Subcutaneous abdominal adipose tissue (tissue), 5 donors: Measurements from ENCODE around the gene MSL3B.

Experiments
- H3K27ac ChIP-seq: one replicate; pipeline ENCODE4 v1.7.0; 2013; ENCODE audit warnings: low read depth, mild to moderate bottlenecking, inconsistent platforms, low read length, moderate library complexity
- H3K27me3 ChIP-seq, 5 donors: one replicate each; pipeline ENCODE4 v1.7.0; 2013; ENCODE audit warnings: low read length in 5 of 5, inconsistent platforms in 1 of 5; ENCODE audit not compliant: control insufficient read depth in 5 of 5, insufficient read depth in 4 of 5
- H3K36me3 ChIP-seq, 5 donors: one replicate each; pipeline ENCODE4 v1.7.0; 2013; ENCODE audit warnings: low read length in 5 of 5; ENCODE audit not compliant: control insufficient read depth in 5 of 5, insufficient read depth in 5 of 5
- H3K4me1 ChIP-seq, 5 donors: one replicate each; pipeline ENCODE4 v1.7.0; 2013; ENCODE audit warnings: low read length in 5 of 5, mild to moderate bottlenecking in 3 of 5, moderate library complexity in 1 of 5; ENCODE audit not compliant: control insufficient read depth in 5 of 5, insufficient read depth in 5 of 5
- H3K4me3 ChIP-seq, 5 donors: one replicate each; pipeline ENCODE4 v1.7.0; 2013; ENCODE audit warnings: low read length in 5 of 5, low read depth in 1 of 5
- H3K9ac ChIP-seq, 5 donors: one replicate each; pipeline ENCODE4 v1.7.0; 2013; ENCODE audit warnings: low read length in 5 of 5, mild to moderate bottlenecking in 4 of 5, moderate library complexity in 3 of 5
- H3K9me3 ChIP-seq, 5 donors: one replicate each; pipeline ENCODE4 v1.7.0; 2013; ENCODE audit warnings: low read length in 5 of 5; ENCODE audit not compliant: control insufficient read depth in 5 of 5
- donor health status: healthy.
- donor health status: healthy.
- donor health status: healthy.
- donor health status: healthy.
- donor health status: healthy.

The MSL3B gene

GRCh38 chr2:233837694-233838229 lies 30.4 kb downstream of the MSL3B start:
- H3K27ac ChIP-seq = no peak overlapping the region
- no peak overlapping the region for H3K9ac ChIP-seq
- H3K4me3 ChIP-seq = no peak overlapping the region
- H3K9me3 ChIP-seq = no peaks in the 10 kb centered on the region
- H3K4me1 ChIP-seq = peaks cover 0 to 15% (median 12%) of the 10 kb centered on the region in 5 donors
- no peaks in the 10 kb centered on the region for H3K36me3 ChIP-seq
- no peaks in the 10 kb centered on the region for H3K27me3 ChIP-seq

GRCh38 chr2:233836359-233836758 lies 31.8 kb downstream of the MSL3B start:
- Histone ChIP-seq H3K4me1 (peaks cover 0 to 20% (median 17%) of the 10 kb centered on the region in 5 donors), H3K36me3 (no peaks in the 10 kb centered on the region), H3K9me3 (no peaks in the 10 kb centered on the region), H3K4me3 (no peak overlapping the region), H3K27me3 (no peaks in the 10 kb centered on the region), H3K9ac (no peak overlapping the region), H3K27ac (no peak overlapping the region)

GRCh38 chr2:233835230-233836186 lies 32.7 kb downstream of the MSL3B start:
- Histone ChIP-seq H3K9ac (no peak overlapping the region), H3K9me3 (no peaks in the 10 kb centered on the region), H3K27me3 (no peaks in the 10 kb centered on the region), H3K27ac (no peak overlapping the region), H3K4me1 (peaks cover 0 to 20% (median 17%) of the 10 kb centered on the region in 5 donors), H3K4me3 (no peak overlapping the region), H3K36me3 (no peaks in the 10 kb centered on the region)

GRCh38 chr2:233833345-233833744 lies 34.8 kb downstream of the MSL3B start:
- Histone ChIP-seq H3K27ac (peak overlapping the region; percentile 30), H3K36me3 (no peaks in the 10 kb centered on the region), H3K4me3 (no peak overlapping the region), H3K4me1 (peaks cover 0 to 20% (median 17%) of the 10 kb centered on the region in 5 donors), H3K9me3 (no peaks in the 10 kb centered on the region), H3K9ac (peak overlapping the region in 1 of 5 donors; percentile 14), H3K27me3 (peaks cover 0 to 6% (median 0%) of the 10 kb centered on the region in 5 donors)

- no peaks in the 10 kb centered on the region for H3K9me3 ChIP-seq
- peak overlapping the region in 1 of 5 donors; percentile 14 for H3K9ac ChIP-seq
- H3K4me3 ChIP-seq = no peak overlapping the region
- H3K27me3 ChIP-seq = peaks cover 0 to 6% (median 0%) of the 10 kb centered on the region in 5 donors
- H3K27ac ChIP-seq = peak overlapping the region; percentile 30
- no peaks in the 10 kb centered on the region for H3K36me3 ChIP-seq
- peaks cover 0 to 20% (median 17%) of the 10 kb centered on the region in 5 donors for H3K4me1 ChIP-seq
These were observed 35.3 kb downstream of the MSL3B start for GRCh38 chr2:233832869-233833311.

GRCh38 chr2:233832414-233832813 lies 35.8 kb downstream of the MSL3B start:
- Histone ChIP-seq H3K27me3 (peaks cover 0 to 6% (median 0%) of the 10 kb centered on the region in 5 donors), H3K27ac (no peak overlapping the region), H3K4me1 (peaks cover 0 to 20% (median 17%) of the 10 kb centered on the region in 5 donors)

GRCh38 chr2:233831861-233832260 lies 36.3 kb downstream of the MSL3B start:
- Histone ChIP-seq H3K27me3 (peaks cover 0 to 6% (median 0%) of the 10 kb centered on the region in 5 donors), H3K27ac (no peak overlapping the region), H3K4me1 (peaks cover 0 to 20% (median 17%) of the 10 kb centered on the region in 5 donors), H3K9me3 (no peaks in the 10 kb centered on the region), H3K4me3 (no peak overlapping the region), H3K9ac (no peak overlapping the region), H3K36me3 (no peaks in the 10 kb centered on the region)

More at GRCh38 chr2:233832414-233832813, 35.8 kb downstream of the MSL3B start:
- H3K9ac ChIP-seq = no peak overlapping the region
- H3K36me3 ChIP-seq = no peaks in the 10 kb centered on the region
- H3K9me3 ChIP-seq = no peaks in the 10 kb centered on the region
- H3K4me3 ChIP-seq = no peak overlapping the region

- Histone ChIP-seq H3K4me3 (no peak overlapping the region), H3K36me3 (no peaks in the 10 kb centered on the region), H3K27ac (no peak overlapping the region), H3K4me1 (peaks cover 0 to 20% (median 17%) of the 10 kb centered on the region in 5 donors), H3K27me3 (peaks cover 0 to 6% (median 0%) of the 10 kb centered on the region in 5 donors), H3K9me3 (no peaks in the 10 kb centered on the region), H3K9ac (no peak overlapping the region)
These were observed 37.0 kb downstream of the MSL3B start for GRCh38 chr2:233831011-233831721.

- no peaks in the 10 kb centered on the region for H3K36me3 ChIP-seq
- no peak overlapping the region for H3K9ac ChIP-seq
- no peaks in the 10 kb centered on the region for H3K9me3 ChIP-seq
- H3K4me3 ChIP-seq = no peak overlapping the region
- peaks cover 0 to 6% (median 0%) of the 10 kb centered on the region in 5 donors for H3K27me3 ChIP-seq
- no peak overlapping the region for H3K27ac ChIP-seq
- peaks cover 0 to 20% (median 17%) of the 10 kb centered on the region in 5 donors for H3K4me1 ChIP-seq
These were observed 37.9 kb downstream of the MSL3B start for GRCh38 chr2:233830111-233830802.
